Renal cortex interstitium (tissue), 11 donors: ENCODE measurements around the gene RUSC1. TPM values are rescaled to one million over a fixed set of nuclear protein-coding genes. Genes with fewer than 3 reads are reported as not detected.
A peak's percentile ranks its signal among the peaks of the same experiment; 100 is the strongest.

Experiments used
- DNase-seq, 11 donors: peaks; one replicate each; pipeline ENCODE4 v3.0.0-alpha.2; 2013; ENCODE audit warnings: low read depth in 9 of 11, low spot score in 4 of 11; ENCODE audit errors: extremely low read depth in 1 of 11
- polyA plus RNA-seq, 3 donors: library from polyadenylated mRNA; unstranded; fragments of 120-200 nt; gene quantifications; one replicate each; pipeline ENCODE4 v1.2.1, GENCODE V29; 2013; ENCODE audit not compliant: insufficient read length in 3 of 3

The RUSC1 gene
- polyA plus RNA-seq, 3 donors: 30.2 to 38.1 (median 34.2) TPM

DNA sequence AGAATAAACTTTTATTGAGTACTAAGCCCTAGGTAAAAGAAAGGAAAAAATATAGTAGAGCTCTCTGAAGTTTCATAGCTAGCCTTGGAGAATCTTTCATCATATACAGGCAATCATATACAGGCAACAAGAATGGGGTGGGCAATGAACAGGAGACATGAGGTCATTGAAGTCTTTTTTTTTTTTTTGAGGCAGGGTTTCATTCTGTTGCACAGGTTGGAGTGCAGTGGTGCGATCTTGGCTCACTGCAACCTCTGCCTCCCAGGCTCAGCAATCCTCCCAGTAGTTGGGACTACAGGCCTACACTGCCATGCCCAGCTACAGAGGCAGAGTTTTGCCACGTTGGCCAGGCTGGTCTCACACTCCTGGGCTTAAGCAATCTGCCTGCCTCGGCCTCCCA, 22.1 kb downstream of the RUSC1 start:
- no peak for DNase-seq

- no peak for DNase-seq
Measured at GRCh38 chr1:155352631-155353030, 31.9 kb downstream of the RUSC1 start.

DNA sequence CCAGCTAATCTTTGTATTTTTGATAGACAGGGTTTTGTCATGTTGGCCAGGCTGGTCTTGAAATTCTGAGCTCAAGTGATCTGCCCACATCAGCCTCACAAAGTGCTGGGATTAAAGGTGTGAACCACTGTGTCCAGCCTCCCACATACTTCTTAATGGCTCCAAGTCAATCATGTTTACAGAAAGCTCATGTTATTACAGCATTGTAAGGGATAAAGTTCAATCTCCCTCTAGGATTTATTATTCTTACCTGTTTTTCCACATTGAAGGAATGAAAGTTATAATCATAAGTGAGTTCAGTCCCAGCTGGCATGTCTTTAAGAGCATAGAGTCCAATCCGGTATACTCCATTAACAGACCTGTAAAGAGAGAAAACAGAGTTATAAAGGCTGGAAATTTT, 39.4 kb downstream of the RUSC1 start:
- DNase-seq: no peak

- DNase-seq: no peak
Measured at GRCh38 chr1:155379180-155379579, 58.5 kb downstream of the RUSC1 start.

- peak; percentile 33 to 70 (median 50) for DNase-seq
Measured at GRCh38 chr1:155379631-155380090, 59.0 kb downstream of the RUSC1 start.

Other genes with a start within 250 kb of the RUSC1 start
- gene EFNA3, start 242.1 kb upstream of the RUSC1 start, polyA plus RNA-seq: 1 to 10 TPM; 6.7 to 7.2 (median 7.2) TPM
- gene EFNA1, start 193.0 kb upstream of the RUSC1 start, polyA plus RNA-seq: 10 to 100 TPM; 60.4 to 78.9 (median 65.0) TPM
- 10 to 100 TPM; 48.7 to 64.8 (median 55.5) TPM for gene SLC50A1, start 185.0 kb upstream of the RUSC1 start, polyA plus RNA-seq
- gene DPM3, start 180.4 kb upstream of the RUSC1 start, polyA plus RNA-seq: 10 to 100 TPM; 33.0 to 50.0 (median 46.7) TPM
- gene KRTCAP2, start 147.6 kb upstream of the RUSC1 start, polyA plus RNA-seq: 100 to 1,000 TPM; 142 to 152 (median 147) TPM
- 1 to 10 TPM; 3.2 to 5.7 (median 4.0) TPM for gene TRIM46, start 147.0 kb upstream of the RUSC1 start, polyA plus RNA-seq
- 10 to 100 TPM; 35.1 to 51.0 (median 35.4) TPM for gene THBS3, start 113.0 kb upstream of the RUSC1 start, polyA plus RNA-seq
- gene MTX1, start 112.2 kb upstream of the RUSC1 start, polyA plus RNA-seq: 10 to 100 TPM; 37.0 to 47.7 (median 41.8) TPM
- 10 to 100 TPM; 20.9 to 31.5 (median 28.1) TPM for gene ENTREP3, start 65.4 kb upstream of the RUSC1 start, polyA plus RNA-seq
- 10 to 100 TPM; 52.0 to 65.1 (median 61.8) TPM for gene SCAMP3, start 58.5 kb upstream of the RUSC1 start, polyA plus RNA-seq
- gene CLK2, start 47.4 kb upstream of the RUSC1 start, polyA plus RNA-seq: 10 to 100 TPM; 78.3 to 96.6 (median 82.5) TPM
- gene HCN3, start 43.4 kb upstream of the RUSC1 start, polyA plus RNA-seq: 10 to 100 TPM; 11.5 to 14.0 (median 11.8) TPM
- 1 to 10 TPM; 7.5 to 9.1 (median 8.8) TPM for gene PKLR, start 19.5 kb upstream of the RUSC1 start, polyA plus RNA-seq
- gene FDPS, start 12.0 kb upstream of the RUSC1 start, polyA plus RNA-seq: 100 to 1,000 TPM; 169 to 212 (median 174) TPM
- 10 to 100 TPM; 40.4 to 46.4 (median 41.0) TPM for gene ASH1L, start 241.9 kb downstream of the RUSC1 start, polyA plus RNA-seq